HUDEP-2 (cell line): ENCODE measurements around the gene CELF2.

ENCODE experiments used
- DNase-seq, 76 experiments: peaks; one replicate each; lab custom pipeline; 2025; ENCODE audit not compliant: unreplicated experiment in 76 of 76; lab: John Stamatoyannopoulos, UW

Gene CELF2

DNA sequence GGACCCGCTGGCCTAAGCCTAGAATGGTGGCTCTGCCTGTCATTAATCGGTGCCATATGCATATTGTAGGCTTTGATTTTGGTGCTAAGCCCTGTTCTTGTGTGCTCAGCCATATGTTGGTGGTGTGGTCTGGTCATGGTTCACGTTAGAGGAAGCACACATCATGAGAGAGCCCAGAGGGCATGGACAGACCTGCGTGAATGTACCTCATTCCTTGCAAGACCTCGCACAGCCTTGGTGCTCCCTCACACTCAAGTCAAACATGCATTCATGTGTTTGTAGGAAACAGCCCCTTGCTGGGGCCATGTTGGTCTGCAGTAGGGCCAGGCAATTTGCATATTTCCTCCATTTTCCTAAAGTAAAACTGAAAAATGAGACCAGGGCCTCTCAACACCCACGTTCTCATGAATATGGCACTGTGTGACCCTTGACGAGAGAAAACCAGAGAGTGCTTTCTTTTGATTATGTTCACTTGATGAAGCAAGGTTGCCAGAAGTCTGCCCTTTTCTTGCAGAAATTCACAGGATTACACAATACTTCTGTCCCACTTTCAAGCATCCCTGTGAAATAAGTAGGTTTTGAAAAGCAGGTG, 268.7 kb downstream of the CELF2 start:
- no peak for DNase-seq

DNA sequence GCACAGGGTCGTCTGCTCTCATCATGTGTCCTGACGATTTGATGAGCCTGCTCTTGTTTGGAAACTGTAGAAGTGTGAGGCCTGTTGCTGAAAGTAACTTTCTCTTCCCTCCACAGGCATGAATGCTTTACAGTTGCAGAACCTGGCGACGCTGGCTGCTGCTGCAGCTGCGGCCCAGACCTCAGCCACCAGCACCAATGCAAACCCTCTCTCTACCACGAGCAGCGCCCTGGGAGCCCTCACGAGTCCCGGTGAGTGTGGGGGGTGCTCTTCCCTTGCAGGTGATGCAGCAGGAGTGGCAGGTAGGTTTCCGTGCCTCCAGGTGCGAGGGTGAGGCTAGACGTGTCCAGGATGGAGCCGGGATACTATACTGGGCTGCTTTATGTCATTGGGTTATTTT, 270.6 kb downstream of the CELF2 start:
- no peak for DNase-seq

DNA sequence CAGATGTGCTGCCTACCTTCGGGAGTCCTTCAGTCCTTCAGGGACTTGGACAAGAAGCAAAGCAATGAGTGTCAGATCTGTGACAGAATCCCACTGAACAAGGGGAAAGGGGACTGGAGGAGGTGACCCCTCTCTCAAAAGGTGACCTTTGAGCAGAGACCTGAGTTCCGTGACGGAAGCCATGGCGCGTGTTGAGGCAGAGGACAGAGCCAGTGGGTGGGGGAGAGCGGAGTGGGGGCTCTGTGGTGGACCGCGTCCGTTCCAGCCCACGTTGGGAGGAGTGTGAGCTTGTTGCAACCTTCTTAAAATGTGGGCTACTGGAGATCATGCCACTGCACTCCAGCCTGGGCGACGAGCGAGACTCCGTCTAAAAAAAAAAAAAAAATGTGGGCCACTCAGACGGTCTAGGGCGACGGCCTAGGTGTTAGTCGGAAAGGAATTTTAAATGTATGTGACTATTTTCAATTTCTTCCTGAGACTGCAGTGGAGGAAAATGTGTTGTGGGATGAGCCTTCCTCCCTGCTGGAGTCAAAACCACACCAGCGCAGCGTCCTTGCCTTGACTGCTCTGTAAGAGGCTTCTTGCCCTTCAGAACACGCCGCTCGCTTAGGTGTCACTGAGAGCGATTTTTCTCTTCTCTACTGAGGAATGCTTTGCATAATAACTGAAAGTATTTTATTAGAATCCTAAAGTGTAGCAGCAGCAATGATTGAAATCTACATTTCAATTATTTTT, 272.7 kb downstream of the CELF2 start:
- no peak for DNase-seq

DNA sequence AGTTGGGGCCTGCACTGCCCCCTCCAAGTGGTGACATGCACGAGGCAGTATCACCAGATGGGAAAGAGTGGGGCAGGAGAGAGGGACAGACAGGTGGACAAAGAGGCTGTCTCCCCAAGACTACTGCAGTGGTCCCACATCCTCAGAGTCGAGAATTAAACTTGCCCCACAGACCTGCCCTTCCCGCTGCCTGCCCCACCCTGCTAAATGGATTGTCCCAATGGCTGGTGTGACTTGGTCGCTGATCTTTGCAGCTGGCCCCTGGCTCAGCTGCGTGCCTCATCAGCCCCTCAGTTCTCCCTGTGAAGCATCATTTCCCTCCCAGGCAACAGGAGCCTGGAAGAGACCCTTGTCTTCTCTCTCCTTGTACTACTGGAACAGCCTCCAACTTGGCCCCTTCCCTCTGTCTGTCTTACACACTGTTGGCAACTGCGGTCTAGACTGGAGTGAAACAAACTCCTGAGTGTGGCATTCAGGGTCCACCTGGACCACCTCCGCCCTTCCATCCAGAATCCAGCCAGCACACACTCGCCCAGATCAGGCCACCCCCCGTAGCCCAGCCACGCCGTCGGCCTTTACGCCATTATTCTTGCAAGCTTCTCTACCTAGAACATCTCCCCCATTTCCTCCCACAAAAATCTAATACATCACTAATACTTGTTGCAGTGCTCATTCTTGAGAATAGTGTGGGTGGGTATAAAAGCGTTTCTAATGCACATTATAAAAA, 275.1 kb downstream of the CELF2 start:
- DNase-seq = no peak

- DNase-seq = no peak
Measured at GRCh38 chr10:11293332-11293731, 275.7 kb downstream of the CELF2 start.

- DNase-seq = no peak
Measured at GRCh38 chr10:11294831-11295450, 277.3 kb downstream of the CELF2 start.

DNA sequence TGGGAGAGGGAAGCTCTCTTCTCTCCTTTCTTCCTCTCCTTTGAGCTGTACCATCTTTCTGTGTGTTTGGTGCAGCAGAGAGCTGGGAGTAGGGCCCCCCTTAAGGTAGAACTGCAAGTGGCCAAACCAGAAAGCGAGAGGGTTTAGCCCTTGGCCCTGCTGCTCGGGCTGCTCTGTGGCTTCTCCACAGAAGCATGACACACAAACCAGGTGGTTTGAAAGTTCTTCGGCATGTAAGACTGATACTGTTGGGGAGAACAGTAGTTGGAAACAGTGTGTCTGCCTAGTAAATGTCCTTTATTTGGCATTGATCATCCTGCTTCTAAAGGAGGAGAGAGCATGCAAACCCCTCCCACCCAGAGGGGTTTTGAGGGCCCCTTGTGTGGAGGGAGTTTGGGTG, 277.8 kb downstream of the CELF2 start:
- DNase-seq = no peak

GRCh38 chr10:11297136-11297535, 279.5 kb downstream of the CELF2 start:
- no peak for DNase-seq

GRCh38 chr10:11298116-11298515, 280.4 kb downstream of the CELF2 start:
- no peak for DNase-seq

DNA sequence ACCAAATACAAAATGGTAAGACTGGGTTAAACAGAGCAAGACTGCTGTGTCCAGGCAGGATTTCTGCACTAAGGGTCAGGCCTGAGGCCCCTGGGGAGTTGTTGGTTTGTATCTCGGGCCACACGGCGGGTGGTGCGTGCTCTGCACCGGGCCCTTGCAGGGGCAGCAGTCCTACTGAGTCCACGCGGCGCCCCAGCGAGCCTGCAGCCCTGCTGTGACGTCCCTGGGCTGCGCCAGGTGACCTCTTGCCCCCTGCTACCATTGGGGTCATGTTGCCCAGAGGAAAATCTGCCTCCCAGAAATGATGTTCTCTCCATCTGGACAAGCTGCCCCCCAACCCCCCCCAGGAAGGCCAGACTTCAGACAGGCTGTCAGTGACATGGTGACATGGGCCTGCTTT, 281.5 kb downstream of the CELF2 start:
- DNase-seq = no peak

- no peak for DNase-seq
Measured at GRCh38 chr10:11300026-11300425, 282.4 kb downstream of the CELF2 start.

- no peak for DNase-seq
Measured at GRCh38 chr10:11300563-11300962, 282.9 kb downstream of the CELF2 start.

DNA sequence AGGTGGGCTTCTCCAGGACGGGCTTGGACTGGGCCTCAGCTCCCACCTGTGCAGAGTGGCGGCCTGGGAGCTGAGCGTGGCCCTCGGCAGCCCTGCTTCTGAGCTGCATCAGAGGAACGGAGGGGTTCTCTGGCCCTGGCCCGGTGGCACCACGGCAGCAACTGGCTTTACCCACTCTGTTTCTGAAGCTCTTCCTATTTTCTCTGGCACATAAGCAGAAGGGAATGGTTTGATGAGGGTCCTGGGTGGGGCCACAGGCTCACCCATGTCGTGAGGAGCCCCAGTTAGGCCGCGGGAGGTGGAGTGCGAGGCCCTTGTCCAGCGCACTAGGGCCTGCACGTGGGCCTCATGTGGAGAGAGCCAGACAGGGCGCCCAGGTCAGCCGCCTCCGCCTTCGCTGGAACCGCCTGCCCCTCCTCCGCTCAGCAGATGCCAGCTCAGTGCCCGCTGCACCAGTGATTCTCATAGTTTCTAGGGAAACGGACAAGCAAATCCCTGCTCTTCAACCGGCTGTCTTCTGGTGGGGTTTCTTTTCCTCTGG, 284.0 kb downstream of the CELF2 start:
- DNase-seq = no peak

GRCh38 chr10:11302181-11302580, 284.5 kb downstream of the CELF2 start:
- no peak for DNase-seq

DNA sequence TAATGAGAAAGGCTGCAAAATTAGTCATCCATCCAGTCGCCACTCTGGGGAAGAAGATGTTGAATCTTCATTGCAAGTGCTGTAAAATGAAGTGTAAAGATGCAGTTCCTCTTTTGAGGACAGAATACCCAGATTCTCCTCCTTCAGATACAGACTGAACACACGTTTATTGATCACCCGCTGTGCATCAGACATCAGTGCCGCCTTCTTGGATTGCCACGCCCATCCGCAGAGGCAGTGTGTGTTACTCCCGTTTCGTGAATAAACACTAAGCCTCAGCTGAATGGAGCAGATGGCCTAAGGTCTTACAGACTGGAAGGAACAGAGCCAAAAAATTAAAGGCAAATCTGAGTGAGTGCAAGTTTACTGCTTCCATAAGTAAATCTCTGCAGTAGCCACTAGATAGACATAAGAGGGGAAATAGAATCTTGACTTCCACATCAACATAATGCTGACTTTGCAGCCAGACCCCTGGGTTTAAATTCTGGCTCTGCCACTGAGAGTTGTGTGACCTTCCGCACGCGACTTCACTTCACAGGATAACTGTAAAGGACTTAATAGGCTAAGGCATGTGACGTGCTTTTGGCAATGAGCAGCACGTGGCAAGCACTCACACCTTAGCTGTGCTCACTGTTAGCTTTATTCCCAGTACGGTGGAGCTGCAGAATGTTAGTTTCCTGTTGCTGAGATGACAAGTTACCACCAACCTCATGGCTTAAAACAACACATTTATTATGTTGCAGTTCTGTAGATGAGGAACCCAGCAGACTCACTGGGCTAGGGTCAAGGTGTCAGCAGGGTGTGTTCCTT, 285.9 kb downstream of the CELF2 start:
- no peak for DNase-seq

DNA sequence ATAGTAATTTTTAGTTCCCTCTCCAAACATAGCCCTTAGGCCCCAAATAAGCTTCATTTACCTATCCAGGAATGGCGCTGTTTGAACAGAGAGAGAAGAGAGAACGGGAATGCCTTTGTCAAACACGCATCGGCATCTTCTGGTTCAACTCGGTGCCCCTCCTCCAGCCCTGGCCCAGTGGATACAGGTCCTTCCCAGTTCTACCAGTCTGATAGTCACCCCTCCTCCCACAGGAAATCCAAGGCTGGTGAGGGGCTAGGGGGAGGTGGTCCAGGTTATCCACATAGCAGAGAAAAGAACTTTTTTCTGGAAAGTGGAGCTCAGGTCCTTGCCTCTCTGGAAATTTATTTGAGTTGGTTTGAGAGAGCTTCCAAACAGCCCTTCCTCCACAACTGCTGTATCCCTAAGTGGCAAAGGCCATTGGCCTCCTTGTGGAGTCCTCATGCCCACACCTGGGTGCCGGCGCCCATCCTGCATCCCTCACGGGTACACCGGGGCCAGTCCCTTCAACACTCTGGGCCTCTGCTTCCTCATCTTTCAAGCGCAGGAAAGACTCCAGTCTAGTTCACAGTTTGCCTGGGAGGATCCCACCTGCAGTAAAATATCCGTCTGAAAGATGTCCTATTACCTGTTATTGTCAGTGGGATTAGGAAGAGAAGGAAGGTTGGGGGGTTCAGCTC, 287.4 kb downstream of the CELF2 start:
- no peak for DNase-seq

GRCh38 chr10:11305825-11306593, 288.3 kb downstream of the CELF2 start:
- DNase-seq = no peak

DNA sequence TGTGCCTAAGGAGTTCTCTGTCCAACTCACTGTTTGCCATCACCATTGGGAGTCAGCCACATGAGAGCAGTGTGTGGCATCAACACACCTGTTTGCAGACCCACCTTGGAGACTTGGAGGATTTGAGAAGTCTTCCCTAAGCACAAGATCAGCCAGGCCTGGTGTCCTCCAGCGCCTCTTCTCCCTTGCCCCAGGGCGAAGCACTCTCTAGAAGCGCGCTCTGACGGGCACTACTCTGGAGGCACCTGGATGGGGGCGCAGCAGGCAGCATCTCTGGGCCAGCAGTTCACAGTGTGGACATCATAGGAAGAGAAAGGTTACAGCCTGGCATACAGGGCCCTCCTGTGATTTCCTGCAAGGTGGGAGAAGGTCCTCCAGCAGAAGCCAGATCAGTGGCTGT, 289.3 kb downstream of the CELF2 start:
- DNase-seq = no peak

DNA sequence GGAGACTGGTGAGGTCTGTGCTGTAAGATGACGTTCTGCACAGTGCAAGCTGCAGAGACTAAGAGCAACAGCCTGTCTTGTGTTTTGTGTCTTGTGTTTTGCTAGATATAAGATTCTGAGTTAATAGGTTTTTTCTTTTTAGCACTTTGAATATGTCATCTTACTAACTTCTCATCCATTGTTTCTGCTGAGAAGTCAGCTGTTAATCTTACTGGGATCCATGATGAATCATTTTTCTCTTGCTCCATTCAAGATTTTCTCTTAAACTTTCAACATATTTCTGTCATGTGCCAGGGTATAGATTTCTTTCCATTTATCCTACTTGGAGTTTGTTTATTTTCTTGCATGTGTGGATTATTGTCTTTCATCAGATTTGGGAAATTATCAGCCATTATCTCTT, 290.3 kb downstream of the CELF2 start:
- DNase-seq = no peak
